ENCODE results near the gene BLOC1S6.

The BLOC1S6 gene, protein sequence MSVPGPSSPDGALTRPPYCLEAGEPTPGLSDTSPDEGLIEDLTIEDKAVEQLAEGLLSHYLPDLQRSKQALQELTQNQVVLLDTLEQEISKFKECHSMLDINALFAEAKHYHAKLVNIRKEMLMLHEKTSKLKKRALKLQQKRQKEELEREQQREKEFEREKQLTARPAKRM

DNA sequence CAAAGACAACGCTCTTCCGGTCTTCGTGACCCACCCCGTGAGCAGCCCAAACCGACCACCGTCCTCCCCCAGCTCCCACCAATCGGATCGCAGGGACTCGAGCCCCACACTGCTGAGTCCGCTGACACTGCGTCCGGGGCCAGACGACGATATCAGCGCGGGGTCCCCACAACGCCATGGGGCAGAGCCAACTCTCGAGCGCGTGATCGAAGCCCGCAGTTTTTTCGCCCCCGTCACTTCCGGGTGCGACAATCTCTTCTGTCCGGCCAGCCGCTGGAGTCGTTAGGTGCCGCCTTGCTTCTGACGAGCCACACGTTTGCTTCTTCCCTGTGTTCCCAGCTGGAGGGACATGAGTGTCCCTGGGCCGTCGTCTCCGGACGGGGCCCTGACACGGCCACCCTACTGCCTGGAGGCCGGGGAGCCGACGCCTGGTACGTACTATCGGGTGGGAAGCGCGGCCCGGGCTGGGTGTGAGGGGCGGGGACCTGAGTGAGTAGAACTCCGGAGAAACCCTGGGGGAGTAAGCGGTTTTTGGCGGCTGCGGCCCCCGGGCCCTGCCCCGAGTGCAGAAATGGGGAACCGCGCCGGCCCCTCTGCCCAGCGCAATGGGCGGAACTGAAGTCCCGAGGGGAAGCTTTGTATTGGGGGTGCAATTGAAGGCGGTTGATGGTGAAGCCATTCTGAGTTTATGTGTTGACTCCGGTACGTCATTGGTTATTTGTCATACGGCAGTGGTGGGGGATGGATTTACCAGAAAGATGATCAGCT lies at the start of gene BLOC1S6:
Gene BLOC1S6, plus strand, starts transcription at position 285 of the 768 bp plus-strand sequence. Its CDS starts 65 bp downstream, at position 350.
- DNase-seq (ENCODE audit: extremely low spot score, insufficient read length, low read depth) = peak; percentile 73
- FAIRE-seq = peak; percentile 89

DNA sequence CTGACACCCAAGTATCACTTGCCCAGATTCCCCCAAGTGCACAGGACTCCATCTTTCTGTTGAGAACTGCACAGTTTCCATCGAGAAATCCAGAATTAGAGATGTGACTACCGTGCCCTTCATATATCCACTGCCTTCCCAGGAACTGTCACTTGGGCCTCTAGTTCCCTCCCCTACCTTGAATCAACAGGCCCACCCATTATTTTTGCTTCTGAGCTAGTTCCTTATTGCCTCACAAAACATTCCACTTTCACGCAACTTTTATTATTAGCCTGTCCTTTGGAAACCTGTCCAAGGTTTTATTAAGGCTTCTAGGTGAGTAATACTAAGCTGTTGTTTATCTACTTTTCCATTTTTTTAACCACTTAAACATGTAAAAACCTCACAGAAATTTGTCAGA lies 47.5 kb upstream of the BLOC1S6 start:
- DNase-seq (ENCODE audit: extremely low spot score, insufficient read length, low read depth) (no peak), FAIRE-seq (no peak)

DNA sequence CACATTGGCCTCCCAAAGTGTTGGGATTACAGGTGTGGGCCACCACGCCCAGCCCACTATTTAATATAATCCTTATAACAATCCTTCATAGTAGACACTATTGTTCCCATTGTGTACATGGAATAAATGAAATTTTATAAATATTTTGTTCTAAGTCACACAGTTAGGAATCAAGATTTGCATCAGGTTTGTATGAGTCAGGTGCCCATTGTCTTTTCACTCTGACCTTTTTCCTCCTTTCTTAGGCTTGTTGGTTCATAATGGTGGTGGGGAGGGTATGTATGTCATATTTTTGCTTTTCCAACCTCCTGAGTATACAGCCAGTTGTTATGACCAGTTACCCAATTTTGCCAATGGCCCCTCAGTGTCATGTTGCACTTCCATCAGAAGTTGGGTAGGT lies 46.6 kb upstream of the BLOC1S6 start:
- DNase-seq (ENCODE audit: extremely low spot score, insufficient read length, low read depth) (no peak), FAIRE-seq (no peak)

DNA sequence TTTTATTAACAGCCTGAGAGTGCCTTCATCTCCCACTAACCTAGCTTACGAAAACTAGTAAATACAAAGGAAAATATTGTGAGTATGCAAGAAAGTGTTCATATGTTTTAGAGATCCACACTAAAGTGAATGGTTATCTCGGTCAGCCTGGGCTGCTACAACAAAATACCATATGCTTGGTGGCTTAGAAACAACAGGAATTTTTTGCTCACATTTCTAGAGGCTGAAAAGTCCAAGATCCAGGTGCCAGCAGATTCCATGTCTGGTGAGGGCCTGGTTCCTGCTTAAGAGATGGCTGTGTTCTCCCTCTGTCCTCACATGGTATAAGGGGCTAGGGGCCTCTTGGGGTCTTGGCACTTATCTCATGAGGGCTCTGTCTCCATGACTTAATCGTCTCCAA lies 44.1 kb upstream of the BLOC1S6 start:
- DNase-seq (ENCODE audit: extremely low spot score, insufficient read length, low read depth) (no peak), FAIRE-seq (no peak)

DNA sequence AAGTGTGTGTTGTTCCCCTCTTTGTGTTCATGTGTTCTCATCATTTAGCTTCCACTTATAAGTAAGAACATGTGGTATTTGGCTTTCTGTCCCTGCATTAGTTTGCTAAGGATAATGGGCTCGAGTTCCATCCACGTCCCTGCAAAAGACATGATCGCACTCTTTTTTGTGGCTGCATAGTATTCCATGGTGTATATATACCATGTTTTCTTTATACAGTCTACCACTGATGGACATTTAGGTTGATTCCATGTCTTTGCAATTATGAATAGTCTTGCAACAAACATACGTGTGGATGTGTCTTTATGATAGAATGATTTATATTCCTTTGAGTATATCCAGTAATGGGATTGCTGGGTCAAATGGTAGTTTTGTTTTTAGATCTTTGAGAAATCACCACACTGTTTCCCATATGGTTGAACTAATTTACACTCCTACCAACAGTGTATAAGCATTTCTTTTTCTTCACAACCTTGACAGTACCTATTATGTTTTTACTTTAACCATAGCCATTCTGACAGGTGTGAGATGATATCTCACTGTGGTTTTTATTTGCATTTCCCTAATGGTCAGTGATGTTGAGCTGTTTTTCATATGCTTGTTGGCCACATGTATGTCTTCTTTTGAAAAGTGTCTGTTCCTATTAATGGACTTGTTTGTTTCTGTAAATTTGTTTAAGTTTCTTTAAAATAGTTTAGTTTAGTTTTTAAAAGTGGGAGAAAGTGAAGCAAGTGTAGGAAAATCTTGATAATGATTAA lies 42.7 kb upstream of the BLOC1S6 start:
- FAIRE-seq (peak; percentile 48), DNase-seq (ENCODE audit: extremely low spot score, insufficient read length, low read depth) (no peak)

DNA sequence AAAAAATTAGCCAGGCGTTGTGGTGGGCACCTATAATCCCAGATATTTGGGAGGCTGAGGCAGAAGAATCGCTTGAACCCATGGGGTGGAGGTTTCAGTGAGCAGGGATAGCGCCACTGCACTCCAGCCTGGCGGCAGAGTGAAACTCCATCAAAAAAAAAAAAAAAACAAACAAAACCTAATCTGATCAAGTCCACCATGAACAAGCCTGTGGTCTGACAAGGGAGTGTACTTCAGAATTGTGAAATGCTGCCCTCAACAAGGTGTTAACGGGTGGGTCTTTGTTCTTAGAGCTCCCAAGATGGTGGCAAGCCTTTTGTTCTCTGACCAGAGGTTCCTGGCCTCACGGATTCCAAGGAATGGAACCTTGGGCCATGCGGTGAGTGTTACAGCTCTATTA lies 40.4 kb upstream of the BLOC1S6 start:
- DNase-seq (ENCODE audit: extremely low spot score, insufficient read length, low read depth) (no peak), FAIRE-seq (no peak)

DNA sequence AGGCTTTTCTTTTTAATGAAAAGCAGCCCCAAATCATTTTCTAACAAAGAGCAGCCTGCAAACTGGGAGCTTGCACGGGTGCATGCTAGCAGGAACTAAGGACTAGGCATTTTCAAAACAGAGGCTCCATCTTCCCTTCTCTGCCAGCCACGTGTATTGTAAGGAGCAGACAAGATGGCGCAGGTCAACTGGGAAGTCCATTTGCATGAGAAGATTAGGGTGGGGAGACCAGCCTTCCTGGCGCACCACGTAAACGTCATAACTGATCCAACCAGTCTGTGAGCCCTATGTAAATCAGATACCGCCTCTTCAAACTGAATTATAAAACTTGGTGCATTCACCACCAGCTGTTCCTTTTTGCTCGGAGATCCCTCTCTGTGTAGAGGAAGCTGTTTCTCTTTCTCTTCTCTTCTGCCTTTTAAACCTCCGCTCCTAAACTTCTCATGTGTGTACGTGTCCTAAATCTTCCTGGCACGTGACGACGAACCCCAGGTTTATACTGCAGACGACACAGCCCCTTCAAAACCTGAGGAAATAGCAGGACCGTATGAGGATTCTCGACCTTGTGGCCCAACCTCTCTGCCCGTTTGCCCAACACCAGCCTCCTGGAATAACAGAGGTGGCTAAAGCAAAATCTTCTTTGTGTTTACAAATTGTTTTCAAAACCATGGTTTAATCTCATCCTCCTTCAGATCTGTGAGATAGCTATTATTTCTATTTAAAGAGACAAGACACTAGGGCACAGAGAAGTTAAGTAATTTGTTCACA lies 38.2 kb upstream of the BLOC1S6 start:
- FAIRE-seq = no peak
- no peak for DNase-seq (ENCODE audit: extremely low spot score, insufficient read length, low read depth)

DNA sequence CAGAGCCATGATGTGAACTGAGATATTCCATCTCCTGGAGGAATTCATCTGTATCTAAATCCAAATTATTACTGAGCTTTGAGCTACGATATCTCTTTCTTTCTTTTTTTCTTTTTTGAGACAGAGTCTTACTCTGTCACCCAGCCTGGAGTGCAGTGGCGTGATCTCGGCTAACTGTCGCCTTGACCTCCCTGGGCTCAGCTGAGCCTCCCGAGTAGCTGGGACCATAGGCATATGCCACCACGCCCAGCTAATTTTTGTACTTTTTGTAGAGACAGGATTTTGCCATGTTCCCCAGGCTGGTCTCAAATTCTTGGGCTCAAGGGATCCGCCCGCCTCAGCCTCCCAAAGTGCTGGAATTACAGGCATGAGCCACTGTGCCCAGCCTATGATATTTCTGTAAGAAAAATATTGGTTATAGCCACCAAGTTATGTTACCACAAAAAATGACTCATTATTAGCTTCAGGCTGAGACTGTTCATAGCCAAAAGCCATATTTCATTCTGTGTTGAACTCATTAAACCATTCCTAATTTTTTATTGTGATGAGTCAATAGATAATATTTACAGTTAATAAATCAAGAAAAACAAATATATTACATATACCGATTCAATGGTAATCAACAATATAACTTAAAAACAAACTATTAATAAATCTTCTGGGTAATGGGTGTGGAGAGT lies 37.5 kb upstream of the BLOC1S6 start:
- FAIRE-seq = no peak
- no peak for DNase-seq (ENCODE audit: extremely low spot score, insufficient read length, low read depth)

DNA sequence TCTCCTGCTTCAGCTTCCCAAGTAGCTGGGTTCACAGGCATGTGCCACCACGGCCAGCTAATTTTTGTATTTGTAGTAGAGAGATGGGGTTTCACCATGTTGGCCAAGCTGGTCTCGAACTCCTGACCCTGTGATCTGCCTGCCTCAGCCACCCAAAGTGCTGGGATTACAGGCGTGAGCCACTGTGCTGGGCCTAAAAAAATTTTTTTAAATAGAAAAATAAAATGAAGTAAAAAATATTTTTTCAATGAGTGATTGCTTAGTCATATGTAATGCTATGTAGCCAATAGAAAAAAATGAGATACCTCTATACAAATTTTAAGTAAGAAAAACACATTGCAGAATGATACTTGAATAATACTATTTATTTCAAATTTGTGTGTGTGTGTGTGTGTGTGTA lies 36.7 kb upstream of the BLOC1S6 start:
- DNase-seq (ENCODE audit: extremely low spot score, insufficient read length, low read depth) = no peak
- no peak for FAIRE-seq

DNA sequence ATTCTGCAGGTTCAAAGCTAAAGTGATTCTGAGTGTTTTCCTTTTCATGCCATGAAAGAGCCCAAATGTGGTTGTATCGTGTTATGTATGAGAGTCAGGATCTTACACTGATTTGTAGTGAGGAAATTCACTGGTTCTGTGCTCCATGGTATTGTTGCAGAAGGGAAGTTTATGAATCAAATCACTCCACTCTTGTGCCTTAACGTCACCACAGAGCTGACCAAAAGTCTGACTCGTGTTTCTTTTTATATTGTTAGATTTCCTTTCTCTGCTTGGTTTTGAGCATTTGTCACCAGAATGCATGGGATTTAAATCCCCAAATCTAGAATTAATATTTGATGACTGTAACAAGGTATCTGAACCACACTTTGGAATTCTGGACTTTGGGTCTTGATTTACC lies 35.5 kb upstream of the BLOC1S6 start:
- FAIRE-seq (no peak), DNase-seq (ENCODE audit: extremely low spot score, insufficient read length, low read depth) (no peak)

DNA sequence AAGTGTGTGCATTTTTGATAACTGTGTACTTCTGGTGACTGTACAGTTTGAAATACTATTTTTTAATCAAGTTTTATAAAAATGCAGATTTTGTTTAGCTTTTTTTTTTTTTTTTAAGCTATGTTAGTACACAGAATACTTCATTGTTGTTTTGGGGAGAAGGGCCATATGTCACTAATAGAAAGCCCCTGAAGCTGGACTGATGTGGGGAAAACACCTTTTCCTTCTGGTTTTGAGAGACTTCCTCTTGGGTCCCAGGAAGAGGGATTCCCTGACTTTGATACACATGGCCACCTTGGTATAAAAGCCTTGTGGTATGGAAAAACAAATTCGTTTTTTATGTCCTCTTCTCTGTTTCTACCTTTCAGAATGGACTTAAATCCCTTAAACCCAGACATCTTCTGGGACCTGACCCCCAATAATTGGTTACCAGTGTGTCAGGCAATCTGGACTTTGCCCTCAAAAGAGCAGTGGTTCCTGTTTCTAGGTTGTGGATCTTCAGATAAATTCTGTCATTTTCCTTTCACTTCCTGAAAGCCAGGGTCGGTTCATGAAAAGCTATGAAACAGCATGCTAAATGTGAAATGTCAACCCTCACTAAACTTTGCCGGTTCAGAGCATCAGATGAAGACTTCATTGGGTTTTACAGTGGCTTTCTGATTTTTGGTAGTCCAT lies 31.1 kb upstream of the BLOC1S6 start:
- DNase-seq (ENCODE audit: extremely low spot score, insufficient read length, low read depth) = no peak
- peak; percentile 26 for FAIRE-seq

DNA sequence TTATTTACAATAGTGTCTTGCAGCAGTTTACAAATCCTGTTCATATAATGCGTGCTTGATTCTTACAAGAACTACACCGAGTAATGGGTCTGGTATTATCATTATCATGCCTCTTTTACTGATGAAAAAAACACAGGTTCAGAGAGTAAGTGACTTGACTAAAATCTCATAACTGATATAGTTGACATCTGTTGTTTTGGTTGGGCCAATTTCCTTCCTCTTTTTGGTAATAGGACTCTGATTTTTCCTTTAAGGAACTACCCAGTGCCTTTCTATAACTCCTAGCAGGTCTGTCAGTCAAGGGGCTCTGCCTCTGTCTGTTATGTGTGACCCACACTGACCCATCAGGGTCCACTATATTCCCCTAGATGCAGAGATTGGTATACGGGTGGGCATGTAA lies 14.6 kb upstream of the BLOC1S6 start:
- no peak for DNase-seq (ENCODE audit: extremely low spot score, insufficient read length, low read depth)
- FAIRE-seq = no peak

DNA sequence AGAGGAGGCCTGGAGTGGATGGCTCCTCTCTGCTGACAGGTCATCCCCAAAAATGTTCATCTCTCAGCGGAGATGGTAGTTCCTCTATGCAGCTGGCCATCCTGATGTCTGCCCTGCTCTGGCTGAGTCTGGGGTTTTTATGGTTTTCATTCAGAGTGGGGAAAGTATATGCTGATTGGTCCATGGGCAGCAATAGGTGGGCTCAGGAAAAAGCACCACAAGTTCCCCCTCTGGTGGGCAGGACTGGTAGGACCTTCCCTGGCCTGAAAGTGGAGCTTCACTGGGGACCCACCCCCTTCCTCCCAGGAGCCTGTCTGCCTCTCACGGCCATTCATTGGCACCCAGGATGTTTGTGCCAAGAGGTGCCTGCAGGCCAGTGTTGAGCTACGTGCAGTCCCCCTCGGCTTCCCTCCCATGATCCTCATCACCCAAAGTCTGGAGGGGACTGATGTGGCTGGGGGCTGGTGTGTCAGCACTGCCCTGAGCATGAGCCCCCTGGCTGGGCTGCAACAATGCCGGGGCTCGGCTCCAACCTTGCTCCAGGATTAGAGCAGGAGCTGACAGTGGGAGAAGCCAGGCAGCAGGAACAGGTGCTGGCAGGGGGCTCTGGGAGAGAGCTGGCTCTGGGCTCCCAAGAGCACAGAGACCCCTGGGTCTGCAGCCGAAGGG lies 13.1 kb upstream of the BLOC1S6 start:
- no peak for FAIRE-seq

DNA sequence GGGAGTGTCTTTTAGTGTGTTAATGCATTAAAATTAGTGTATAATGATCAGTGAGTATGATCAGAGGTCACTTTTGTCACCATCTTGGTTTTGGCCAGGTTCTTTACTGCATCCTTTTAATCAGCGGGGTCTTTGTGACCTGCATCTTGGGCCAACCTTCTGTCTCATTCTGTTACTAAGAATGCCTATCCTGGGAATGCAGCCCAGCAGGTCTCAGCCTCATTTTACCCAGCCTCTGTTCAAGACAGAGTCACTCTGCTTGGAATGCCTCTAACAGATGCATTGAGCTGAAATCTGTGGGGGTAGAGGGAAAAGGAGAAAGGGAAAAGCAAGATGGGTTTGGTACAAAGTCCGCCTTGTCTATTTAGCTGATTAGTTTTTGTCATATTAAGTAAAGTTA lies 5.3 kb upstream of the BLOC1S6 start:
- DNase-seq (ENCODE audit: extremely low spot score, insufficient read length, low read depth) = no peak
- no peak for FAIRE-seq

More for the DNA sequence above, 13.1 kb upstream of the BLOC1S6 start:
- DNase-seq (ENCODE audit: extremely low spot score, insufficient read length, low read depth) = no peak

DNA sequence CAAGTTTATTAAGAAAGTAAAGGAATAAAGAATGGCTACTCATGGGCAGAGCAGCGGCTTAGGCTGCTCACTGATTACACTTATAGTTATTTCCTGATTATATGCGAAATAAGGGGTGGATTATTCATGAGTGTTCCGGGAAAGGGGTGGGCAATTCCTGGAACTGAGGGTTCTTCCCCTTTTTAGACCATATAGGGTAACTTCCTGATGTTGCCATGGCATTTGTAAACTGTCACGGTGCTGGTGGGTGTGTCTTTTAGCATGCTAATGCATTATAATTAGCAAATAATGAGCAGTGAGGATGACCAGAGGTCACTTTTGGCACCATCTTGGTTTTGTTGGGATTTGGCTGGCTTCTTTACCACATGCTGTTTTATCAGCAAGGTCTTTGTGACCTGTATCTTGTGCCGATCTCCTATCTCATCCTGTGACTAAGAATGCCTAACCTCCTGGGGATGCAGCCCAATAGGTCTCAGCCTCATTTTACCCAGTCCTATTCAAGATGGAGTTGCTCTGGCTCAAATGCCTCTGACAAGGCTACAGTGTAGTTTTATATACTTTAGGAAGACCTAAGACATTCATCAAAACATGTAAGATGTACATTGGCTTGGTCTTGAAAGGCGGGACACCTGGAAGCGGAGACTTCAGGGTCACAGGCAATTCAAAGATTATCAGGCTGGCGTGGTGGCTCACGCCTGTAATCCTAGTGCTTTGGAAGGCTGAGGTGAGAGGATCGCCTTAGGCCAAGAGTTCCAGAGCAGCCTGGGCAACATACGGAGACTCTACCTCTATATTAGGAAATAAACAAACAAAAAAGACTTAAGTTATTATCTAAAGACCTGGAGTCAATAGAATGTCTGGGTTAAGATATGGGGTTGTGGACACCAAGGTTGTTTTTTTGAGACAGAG lies 3.2 kb upstream of the BLOC1S6 start:
- DNase-seq (ENCODE audit: extremely low spot score, insufficient read length, low read depth) (no peak), FAIRE-seq (no peak)

DNA sequence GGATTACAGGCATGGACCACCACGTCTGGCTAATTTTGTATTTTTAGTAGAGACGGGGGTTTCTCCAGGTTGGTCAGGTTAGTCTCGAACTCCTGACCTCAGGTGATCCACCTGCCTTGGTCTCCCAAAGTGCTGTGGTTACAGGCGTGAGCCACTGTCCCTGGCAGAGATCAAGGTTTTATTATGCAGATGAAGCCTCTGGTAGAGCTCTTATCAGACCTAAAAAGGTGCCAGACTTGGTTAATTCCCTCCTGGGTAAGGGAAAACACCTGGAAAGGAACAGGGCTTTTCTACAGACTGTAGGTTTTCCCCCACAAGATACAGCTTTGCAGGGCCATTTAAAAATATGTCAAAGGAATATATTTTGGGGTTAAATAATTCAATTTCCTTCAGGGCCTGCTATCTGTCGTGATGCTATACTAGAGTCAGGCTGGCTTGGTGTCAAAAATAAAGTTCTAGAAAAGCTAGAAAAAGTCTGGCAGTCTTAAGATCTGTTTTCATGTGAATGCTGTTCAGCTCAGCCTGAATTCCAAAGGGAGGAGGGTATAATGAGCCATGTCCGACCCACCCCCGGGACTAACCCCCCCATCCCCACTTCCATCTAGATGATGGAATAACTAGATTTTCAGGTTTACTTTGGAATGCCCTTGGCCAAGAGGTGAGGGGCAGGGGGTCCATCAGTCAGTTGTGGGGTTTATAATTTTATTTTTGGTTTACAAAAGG lies 1.9 kb upstream of the BLOC1S6 start:
- FAIRE-seq (no peak), DNase-seq (ENCODE audit: extremely low spot score, insufficient read length, low read depth) (no peak)

DNA sequence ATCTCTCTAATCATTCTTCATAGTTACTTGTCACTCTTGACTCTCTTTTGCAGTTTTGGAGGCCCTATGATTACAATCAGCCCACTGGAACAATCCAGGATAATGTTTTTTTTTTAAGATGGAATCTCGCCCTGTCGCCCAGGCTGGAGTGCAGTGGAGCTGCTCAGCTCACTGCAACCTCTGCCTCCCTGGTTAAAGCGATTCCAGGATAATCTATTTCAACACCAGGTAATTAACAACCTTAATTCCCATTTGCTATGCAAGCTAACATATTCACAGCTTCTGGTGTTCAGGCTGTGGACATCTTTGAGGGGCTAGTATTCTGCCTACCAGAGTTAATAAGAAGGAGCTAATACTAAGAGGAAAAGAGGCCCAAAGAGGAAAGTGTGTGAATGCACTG lies 1.1 kb upstream of the BLOC1S6 start:
- FAIRE-seq = no peak
- no peak for DNase-seq (ENCODE audit: extremely low spot score, insufficient read length, low read depth)

Measured in GM18507 (cell line).